HepG2 (cell line): ENCODE measurements around the gene ST6GALNAC2. TPM values are rescaled to one million over a fixed set of nuclear protein-coding genes. Genes with fewer than 3 reads are reported as not detected.

Source experiments
- ATAC-seq: fragments of 200-7000 bp; cut with Tn5 transposase; 3 replicates; pipeline ENCODE4 v1.9.1; 2020; ENCODE audit warnings: mild to moderate bottlenecking, moderate library complexity
- BruUV-seq: library from RNA; stranded (reverse); fragments of 400-500 nt; replicated peaks from 2 replicates; lab custom pipeline; 2021; lab: Mats Ljungman, UMichigan
- CTCF ChIA-PET: fragments of 300-600 bp; formaldehyde crosslinking; extraction: SDS; loops from one replicate; lab custom pipeline; 2021; ENCODE audit warnings: low total read pairs, inconsistent platforms, low intra/inter-chr PET ratio; lab: Yijun Ruan, JAX
- POLR2A ChIA-PET: fragments of 350-600 bp; sonication (Branson Sonifier 250); formaldehyde crosslinking; loops from one replicate; lab custom pipeline; 2020; ENCODE audit warnings: antibody characterized with exemption, inconsistent platforms; lab: Yijun Ruan, JAX
- DNase-seq: peaks from one replicate; pipeline ENCODE4 v3.0.0-alpha.2; 2015; ENCODE audit warnings: low spot score
- FAIRE-seq: peaks from 3 replicates; lab custom pipeline; 2011; peaks lifted over from hg19 to GRCh38; lab: Jason Lieb, UNC
- H2AFZ ChIP-seq: one replicate; pipeline ENCODE4 v1.6.1; 2011; ENCODE audit warnings: low read length, inconsistent platforms
- H3K27ac ChIP-seq: fragments of 300-600 bp; 3 replicates; pipeline ENCODE4 v1.8.0; 2011; ENCODE audit warnings: mixed run types, mild to moderate bottlenecking, mixed read lengths, low read length, inconsistent platforms; ENCODE audit not compliant: insufficient read depth; ENCODE audit errors: extremely low read length
- H3K27me3 ChIP-seq, 2 experiments: fragments of 200-600 bp in 1 of 2; 2 replicates in 1 of 2; 3 replicates in 1 of 2; pipeline versions ENCODE4 v1.6.0 to v1.8.0; 2011; ENCODE audit warnings: low read length in 2 of 2, mild to moderate bottlenecking in 2 of 2, moderate library complexity in 2 of 2, inconsistent platforms in 1 of 2; ENCODE audit not compliant: insufficient read depth in 2 of 2, control insufficient read depth in 1 of 2
- H3K36me3 ChIP-seq, 2 experiments: fragments of 200-600 bp in 1 of 2; replicated peaks in 1 of 2; 2 replicates in 1 of 2; 3 replicates in 1 of 2; pipeline versions ENCODE4 v1.5.1 to v1.8.0; 2011; ENCODE audit warnings: low read length in 2 of 2, inconsistent platforms in 1 of 2; ENCODE audit not compliant: insufficient read depth in 2 of 2, control insufficient read depth in 1 of 2
- H3K4me1 ChIP-seq: 2 replicates; pipeline ENCODE4 v1.5.1; 2012; ENCODE audit warnings: low read length, inconsistent platforms; ENCODE audit not compliant: insufficient read depth
- H3K4me2 ChIP-seq: 2 replicates; pipeline ENCODE4 v1.6.0; 2011; ENCODE audit warnings: low read depth, low read length, inconsistent platforms
- H3K4me3 ChIP-seq, 3 experiments: fragments of 200-600 bp in 1 of 3; sonication (generic), shearing (Covaris generic) in 1 of 3; replicated peaks in 1 of 3; 2 replicates each; pipeline ENCODE4 v1.5.1; 2011 to 2016; ENCODE audit warnings: low read length in 3 of 3, inconsistent platforms in 2 of 3, low read depth in 2 of 3, mild to moderate bottlenecking in 2 of 3, control low read depth in 1 of 3, mixed read lengths in 1 of 3; ENCODE audit not compliant: insufficient read depth in 1 of 3
- H3K79me2 ChIP-seq: one replicate; pipeline ENCODE4 v1.6.1; 2011; ENCODE audit warnings: low read length, inconsistent platforms; ENCODE audit not compliant: insufficient read depth
- H3K9ac ChIP-seq: 2 replicates; pipeline ENCODE4 v1.6.0; 2011; ENCODE audit warnings: mild to moderate bottlenecking, low read depth, low read length, inconsistent platforms; ENCODE audit not compliant: insufficient read depth
- H3K9me3 ChIP-seq: 2 replicates; pipeline ENCODE4 v1.5.1; 2012; ENCODE audit warnings: mild to moderate bottlenecking, low read length
- H4K20me1 ChIP-seq: 2 replicates; pipeline ENCODE4 v1.6.0; 2011; ENCODE audit warnings: inconsistent platforms, mild to moderate bottlenecking, low read length, moderate library complexity; ENCODE audit not compliant: insufficient read depth
- ARID4A ChIP-seq: sonication (generic); formaldehyde crosslinking; IDR thresholded peaks from 2 replicates; pipeline ENCODE4 v1.5.0; 2020; ENCODE audit warnings: mild to moderate bottlenecking, missing genetic modification reagents, borderline replicate concordance
- SRSF4 ChIP-seq: fragments of 200-400 bp; formaldehyde crosslinking; IDR thresholded peaks from one replicate; pipeline ENCODE4 v1.6.1; 2018; ENCODE audit warnings: mild to moderate bottlenecking, low read depth, low read length, moderate library complexity; ENCODE audit not compliant: poor library complexity, severe bottlenecking
- STAT5B ChIP-seq: sonication (generic); formaldehyde crosslinking; IDR thresholded peaks from 2 replicates; pipeline ENCODE4 v1.4.0; 2020; ENCODE audit warnings: missing genetic modification reagents
- ZGPAT ChIP-seq: IDR thresholded peaks from 2 replicates; pipeline ENCODE4 v1.6.1; 2016; ENCODE audit warnings: mild to moderate bottlenecking
- ZNF574 ChIP-seq: sonication (generic); formaldehyde crosslinking; IDR thresholded peaks from 2 replicates; pipeline ENCODE4 v1.4.0; 2020; ENCODE audit warnings: missing genetic modification reagents
- WGBS: methylation state at CpG from one replicate; pipeline ENCODE4 v1.1.6; 2017; ENCODE audit warnings: low lambda C conversion rate; 5-methylcytosine and 5-hydroxymethylcytosine counted together
- in situ Hi-C: cut with HindIII; loops from 2 replicates; pipeline ENCODE4 v1.10.0; 2017; ENCODE audit warnings: low pct_unique_long_range_greater_than_20kb; ENCODE audit not compliant: extremely low pct_ligation_motif_present
- intact Hi-C: fragments of 100-400 bp; cut with micrococcal nuclease; formaldehyde crosslinking; loops from one replicate; pipeline ENCODE4 v1.10.0; 2022; ENCODE audit not compliant: unreplicated experiment
- polyA plus RNA-seq, 8 experiments: library from polyadenylated mRNA; depleted of rRNA in 3 of 8; stranded (reverse) in 7 of 8; unstranded in 1 of 8; fragments of >200 nt; fragmentation: Illumina TruSeq in 4 of 8; extraction: Trizol in 4 of 8; gene quantifications; 2 replicates each; pipeline versions ENCODE4 v1.2.1 to v1.2.3, GENCODE V29; 2011 to 2016; ENCODE audit warnings: low read depth in 4 of 8, missing spikeins in 1 of 8, mixed read lengths in 1 of 8; ENCODE audit not compliant: insufficient read depth in 1 of 8
- total RNA-seq, 5 experiments: library from RNA; depleted of rRNA; stranded (reverse); fragments of >200 nt; fragmentation: Illumina TruSeq; extraction: Trizol; gene quantifications; 2 replicates each; pipeline ENCODE4 v1.2.3, GENCODE V29; 2016; ENCODE audit warnings: low read depth in 1 of 5

ST6GALNAC2 gene
- total and polyA plus RNA-seq, 2 of the 13 experiments (the other 11 are each of a cell fraction or from before 2014, with no cell fraction given), result 0.12 to 0.49 TPM

GRCh38 chr17:76543826-76544545 lies 41.7 kb downstream of the ST6GALNAC2 start:
- TF ChIP-seq SRSF4 (no peak), ZNF574 (CRISPR knock-in tag) (no peak)
- no peak overlapping the region for H3K27ac ChIP-seq
- ChIA-PET CTCF (no interaction called here), POLR2A (interaction anchor here (1.0 to 1.9 kb wide), 4 partner anchors 11 to 19 kb away, joined by 4 to 8 read pairs (median 6); no protein-coding TSS in a partner anchor)
- H3K9ac ChIP-seq, result no peak overlapping the region
- no peak overlapping the region for H3K4me2 ChIP-seq
- FAIRE-seq, result no peak
- H2AFZ ChIP-seq, result no peak overlapping the region
- peaks cover 39% of the 10 kb centered on the region for H3K4me1 ChIP-seq
- no TSS peak for BruUV-seq
- no peak for DNase-seq
- no peak overlapping the region for H3K4me3 ChIP-seq
- in situ Hi-C loops (no loop called here), intact Hi-C loops (no loop called here)
- H3K27me3 ChIP-seq, result no peaks in the 10 kb centered on the region
- ATAC-seq, result no peak
- H4K20me1 ChIP-seq, result peaks cover 7% of the 10 kb centered on the region; the same call in 1 of the 2 replicates
- peaks cover 25% of the 10 kb centered on the region for H3K79me2 ChIP-seq
- WGBS, result 96% methylated on average over 22 of the region's 22 CpGs
- no peaks in the 10 kb centered on the region for H3K9me3 ChIP-seq
- peaks cover 9 to 12% of the 10 kb centered on the region in 2 experiments; a peak in 4 of 5 replicates for H3K36me3 ChIP-seq

GRCh38 chr17:76543482-76543825 lies 42.2 kb downstream of the ST6GALNAC2 start:
- no TSS peak for BruUV-seq
- H3K9me3 ChIP-seq, result no peaks in the 10 kb centered on the region
- ChIA-PET CTCF (no interaction called here), POLR2A (interaction anchor here (1.0 to 1.9 kb wide), 3 partner anchors 10 to 19 kb away, joined by 4 to 8 read pairs (median 7); no protein-coding TSS in a partner anchor)
- H4K20me1 ChIP-seq, result peaks cover 7% of the 10 kb centered on the region; the same call in 1 of the 2 replicates
- no peak overlapping the region for H3K9ac ChIP-seq
- H3K36me3 ChIP-seq, result peaks cover 9 to 12% of the 10 kb centered on the region in 2 experiments; a peak in 4 of 5 replicates
- TF ChIP-seq ZGPAT (CRISPR knock-in tag) (no peak), ARID4A (CRISPR knock-in tag) (0 out of 2 replicates have a peak, but pooled peaks have one; percentile 10), STAT5B (CRISPR knock-in tag) (no peak)
- no peak for ATAC-seq
- H3K4me1 ChIP-seq, result peaks cover 34% of the 10 kb centered on the region
- peaks cover 20% of the 10 kb centered on the region for H3K79me2 ChIP-seq
- no peak overlapping the region for H2AFZ ChIP-seq
- no peak for DNase-seq
- no peak overlapping the region for H3K4me3 ChIP-seq
- H3K27me3 ChIP-seq, result no peaks in the 10 kb centered on the region
- FAIRE-seq, result no peak
- no peak overlapping the region for H3K4me2 ChIP-seq
- WGBS, result 95% methylated on average over 6 of the region's 6 CpGs
- no peak overlapping the region for H3K27ac ChIP-seq
- intact Hi-C loops, result no loop called here
- in situ Hi-C loops, result no loop called here
